Bronchus fibroblast of lung (primary cell): ENCODE results near the gene OR7A5. TPM values are rescaled to one million over a fixed set of nuclear protein-coding genes. Genes with fewer than 3 reads are reported as not detected.

ENCODE experiments used
- total RNA-seq: library from RNA; depleted of rRNA; stranded (reverse); fragments of >200 nt; gene quantifications from 2 replicates; pipeline ENCODE4 v1.2.3, GENCODE V29; 2015

Gene OR7A5
- total RNA-seq, result not detected in 2 replicates

GRCh38 chr19:14835011-14835410 is at the start of gene OR7A5, which contains the start of gene OR7C1:
Gene OR7A5 (minus strand): TSS chr19:14835185. CDS start chr19:14828241, 6,944 bp downstream.
Gene OR7C1 (minus strand): TSS chr19:14835185. CDS start chr19:14800136, 35,049 bp downstream.

GRCh38 chr19:14848822-14849221 is 13.8 kb upstream of the OR7A5 start, which contains the start of gene OR7A10:
Gene OR7A10 (minus strand): TSS chr19:14848922. CDS start chr19:14841877, 7,045 bp downstream.

DNA sequence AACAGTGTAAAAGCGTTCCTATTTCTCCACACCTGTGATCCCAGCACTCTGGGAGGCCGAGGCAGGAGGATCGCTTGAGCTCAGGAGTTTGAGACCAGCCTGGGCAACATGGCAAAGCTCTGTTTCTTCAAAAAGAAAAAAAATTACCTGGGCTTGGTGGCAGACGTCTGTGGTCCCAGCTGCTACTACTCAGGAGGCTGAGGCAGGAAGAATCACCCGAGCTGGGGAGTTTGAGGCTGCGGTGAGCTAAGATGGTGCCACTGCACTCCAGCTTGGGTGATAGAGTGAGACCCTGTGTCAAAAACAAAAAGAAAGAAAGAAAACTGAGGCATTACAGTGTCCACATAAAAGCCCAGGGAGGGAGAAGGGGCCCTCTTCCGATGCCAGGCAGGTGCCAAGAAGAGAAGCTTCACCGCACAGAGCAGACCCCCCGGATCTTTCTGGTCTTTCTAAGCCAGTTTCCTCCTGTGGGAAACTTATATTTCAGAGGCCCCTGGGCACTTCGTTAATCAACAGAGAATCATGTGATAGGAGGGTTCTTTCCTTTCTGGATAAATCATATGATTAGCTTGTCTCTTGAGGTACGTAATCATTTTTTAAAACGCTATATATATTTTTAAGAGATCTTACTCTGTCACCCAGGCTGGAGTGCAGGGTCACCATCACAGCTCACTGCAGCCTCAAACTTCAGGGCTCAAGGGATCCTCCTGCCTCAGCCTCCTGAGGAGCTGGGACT is 56.7 kb downstream of the OR7A5 start, which contains the start of gene ADGRE2:
Gene ADGRE2, minus strand, starts transcription at position 451 of the 736 bp plus-strand sequence. CDS start 1,804 bp downstream, outside the sequence.

Other genes starting within 250 kb of the OR7A5 start
- gene ADGRE3, start 160.3 kb downstream of the OR7A5 start, total RNA-seq, result not detected in 2 replicates
- 7.6 and 11.7 TPM in 2 replicates for gene ZNF333, start 145.1 kb downstream of the OR7A5 start, total RNA-seq
- gene ADGRE2, start 56.6 kb downstream of the OR7A5 start, total RNA-seq, result 1.3 and 1.7 TPM in 2 replicates
- gene OR7C1, start within 50 bp of the OR7A5 start, total RNA-seq, result not detected in 2 replicates
- not detected in 2 replicates for gene OR7A10, start 13.7 kb upstream of the OR7A5 start, total RNA-seq
- not detected in 2 replicates for gene OR7A17, start 50.9 kb upstream of the OR7A5 start, total RNA-seq
- gene OR7C2, start 106.3 kb upstream of the OR7A5 start, total RNA-seq, result not detected in 2 replicates
- gene SLC1A6, start 144.7 kb upstream of the OR7A5 start, total RNA-seq, result not detected in 2 replicates
- gene CASP14, start 214.3 kb upstream of the OR7A5 start, total RNA-seq, result not detected in 2 replicates
- gene OR1I1, start 247.0 kb upstream of the OR7A5 start, total RNA-seq, result not detected in 2 replicates